Stimulated activated CD4-positive, alpha-beta T cell treated with anti-CD3 and anti-CD28 coated beads, Interleukin-4, amount 100 ng/mL, for 24 hours (primary cell): ENCODE results near the gene MANBA.

ENCODE experiments used
- DNase-seq: peaks from one replicate; pipeline ENCODE4 v3.0.0-alpha.2; 2020

Gene MANBA

DNA sequence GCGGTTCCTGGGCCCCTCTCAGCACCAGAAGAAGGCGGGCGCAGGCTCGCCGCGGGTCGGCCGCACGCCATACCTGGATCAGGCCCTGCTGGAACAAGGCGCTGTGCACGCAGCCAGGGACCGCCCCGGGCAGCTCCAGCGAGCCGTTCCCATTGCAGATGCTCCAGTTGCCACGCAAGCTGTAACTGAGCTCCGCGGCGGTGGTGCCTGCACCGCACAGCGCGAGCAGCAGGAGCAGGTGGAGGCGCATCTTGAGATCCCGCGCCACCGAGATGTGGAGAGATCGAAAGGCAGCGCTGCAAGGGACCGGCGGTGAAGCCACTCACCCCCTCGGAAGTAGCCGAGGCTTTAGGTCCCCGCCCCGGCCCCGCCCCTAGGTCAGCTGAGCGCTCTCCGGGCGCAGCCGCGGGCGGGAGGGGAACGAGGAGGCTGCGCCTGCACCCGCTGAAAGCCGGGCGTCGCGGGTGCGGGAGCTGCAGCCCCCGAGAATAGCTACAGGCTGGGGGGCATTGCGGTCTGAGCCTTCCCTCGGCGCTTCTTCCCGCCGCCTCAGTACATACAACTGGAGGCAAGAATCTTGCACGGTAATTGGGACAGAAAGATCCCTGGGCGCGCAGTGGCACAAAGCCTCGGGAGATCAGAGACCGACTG is at the start of gene MANBA:
Gene MANBA, minus strand, starts transcription at position 324 of the 651 bp plus-strand sequence. Its CDS starts 74 bp downstream, at position 250.
- peak; percentile 82 for DNase-seq

DNA sequence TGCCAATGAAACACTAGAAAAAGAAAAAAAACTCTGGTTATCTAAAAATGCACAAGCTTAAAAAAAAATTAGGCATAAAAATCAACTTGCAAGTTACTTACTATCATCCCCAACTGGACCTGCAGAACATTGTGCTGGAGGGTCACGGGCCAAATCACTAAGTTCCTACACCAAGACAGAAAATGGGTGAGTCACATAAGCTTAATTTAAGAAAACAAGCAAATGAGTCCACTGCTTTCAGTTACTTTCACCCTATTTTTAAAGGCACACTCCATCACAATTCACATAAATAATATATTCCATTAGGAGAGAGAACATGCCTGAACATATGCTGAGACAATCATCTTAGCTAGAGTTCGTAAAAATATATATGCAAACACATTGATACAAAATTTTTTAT is 48.9 kb upstream of the MANBA start:
- DNase-seq: no peak

DNA sequence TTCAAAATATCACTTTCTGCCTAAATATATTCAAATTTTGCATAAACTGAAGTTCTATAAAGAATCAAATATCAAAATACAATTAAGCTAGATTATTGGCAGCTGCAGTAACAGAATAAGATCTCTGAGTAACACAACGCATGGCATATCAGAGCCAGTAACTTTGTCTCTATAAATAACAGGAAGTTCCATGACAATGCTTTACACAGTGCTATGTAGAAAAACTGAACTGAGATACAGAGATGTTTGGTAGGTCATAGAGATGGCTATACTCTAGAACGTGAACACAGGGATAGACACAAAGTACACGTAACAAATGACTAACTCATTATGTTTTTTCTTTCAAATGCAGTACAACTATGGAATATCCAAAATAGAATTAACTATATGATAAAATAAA is 48.4 kb upstream of the MANBA start:
- no peak for DNase-seq

DNA sequence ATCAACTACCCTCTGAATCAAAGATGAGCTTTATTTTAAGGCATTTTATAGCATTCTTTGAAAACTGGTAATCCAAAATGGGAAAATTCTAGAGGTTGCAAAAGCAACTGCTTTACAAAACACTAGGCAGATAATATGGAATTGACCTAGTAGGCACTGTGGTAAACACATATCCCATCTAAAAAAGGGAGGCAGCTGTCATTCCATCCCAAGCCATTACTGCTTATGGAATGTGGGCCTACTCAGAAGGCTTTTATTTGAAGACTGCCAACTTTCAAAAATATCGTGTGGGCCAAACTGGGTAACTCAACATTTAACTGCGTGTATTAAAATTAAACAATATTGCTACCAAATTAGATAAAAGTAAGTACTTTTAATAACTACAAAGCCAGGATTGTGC is 47.2 kb upstream of the MANBA start:
- no peak for DNase-seq

DNA sequence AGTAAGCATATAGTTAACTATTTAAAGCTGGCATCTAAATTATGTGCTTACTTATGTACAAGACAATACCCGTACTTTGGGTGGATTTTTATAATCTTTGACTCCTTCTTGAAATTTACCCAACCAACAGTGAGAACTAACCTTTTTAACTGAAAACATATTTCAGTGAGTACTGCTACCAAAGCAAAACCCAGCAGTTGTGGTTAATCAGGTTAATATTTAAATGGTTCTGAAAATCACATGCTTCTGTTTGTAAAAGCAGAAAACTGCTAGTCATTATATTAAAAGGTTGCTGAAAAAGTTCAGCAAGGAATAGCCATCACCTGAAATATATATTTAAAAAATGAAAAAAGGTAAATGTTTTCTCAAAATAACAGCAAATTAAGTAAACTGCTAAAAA is 46.6 kb upstream of the MANBA start:
- DNase-seq: no peak

DNA sequence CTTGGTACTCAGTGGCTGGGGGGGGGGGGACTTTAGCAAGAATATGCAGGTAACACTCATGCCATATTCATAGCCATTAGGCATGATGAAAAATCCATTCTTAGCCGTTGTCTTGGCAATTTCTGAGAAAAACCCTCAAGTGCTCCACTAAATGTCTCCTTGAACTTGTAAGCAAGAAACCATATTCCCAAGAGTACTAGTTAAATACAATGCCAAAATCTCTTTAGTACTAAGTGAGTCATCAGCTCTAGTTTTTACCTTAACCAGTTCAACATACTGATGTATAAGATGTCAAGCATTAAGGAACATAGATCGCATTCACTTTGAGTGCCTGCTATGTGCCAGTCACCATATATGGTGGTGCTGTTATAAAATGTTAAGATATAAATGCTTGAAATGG is 39.0 kb upstream of the MANBA start:
- DNase-seq: no peak

DNA sequence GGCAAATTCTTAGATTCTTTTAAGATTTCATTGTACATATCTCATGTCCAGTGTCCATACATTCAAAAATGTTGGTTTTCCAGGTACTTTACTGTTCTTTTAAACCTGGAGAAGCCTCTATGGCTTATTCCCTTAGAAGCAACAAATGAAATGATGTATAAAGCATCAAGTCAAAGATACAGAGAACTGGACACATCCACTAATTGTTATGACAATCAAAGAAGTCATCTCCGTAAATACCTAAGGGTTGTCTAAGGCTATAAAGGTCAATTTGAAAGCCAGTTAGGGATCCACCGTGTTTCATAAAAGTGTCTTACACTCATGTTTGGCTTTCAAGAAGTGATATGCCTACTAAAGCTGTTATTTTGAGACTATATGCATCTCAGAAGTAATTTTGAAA is 34.2 kb upstream of the MANBA start:
- DNase-seq: no peak

DNA sequence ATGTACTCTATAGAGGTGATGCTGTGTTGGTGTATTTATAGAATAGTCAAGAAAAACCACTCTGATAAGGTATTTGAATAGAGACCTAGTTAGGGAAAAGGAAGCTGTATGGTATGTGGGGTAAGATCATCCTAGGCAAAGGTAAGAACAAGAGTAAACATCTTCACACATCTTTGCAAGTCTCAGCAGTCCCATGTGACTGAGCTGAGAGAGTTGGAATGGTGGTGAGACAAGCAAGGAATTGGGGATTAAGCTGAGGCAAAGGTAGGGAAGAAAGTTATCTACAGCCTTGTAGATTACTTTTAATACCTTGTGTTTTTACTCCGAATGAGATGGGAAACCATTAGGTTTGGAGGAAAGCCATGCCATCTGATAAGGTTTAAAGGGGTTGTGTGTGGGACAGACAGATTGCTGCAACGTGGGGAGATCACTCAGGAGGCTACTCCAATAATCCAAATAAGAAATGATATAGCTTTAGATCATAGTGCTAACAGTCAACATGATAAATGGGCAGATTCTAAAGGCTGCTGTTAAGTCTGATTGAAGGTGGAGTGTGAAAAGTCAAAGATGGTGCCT is 31.7 kb upstream of the MANBA start:
- DNase-seq: no peak

DNA sequence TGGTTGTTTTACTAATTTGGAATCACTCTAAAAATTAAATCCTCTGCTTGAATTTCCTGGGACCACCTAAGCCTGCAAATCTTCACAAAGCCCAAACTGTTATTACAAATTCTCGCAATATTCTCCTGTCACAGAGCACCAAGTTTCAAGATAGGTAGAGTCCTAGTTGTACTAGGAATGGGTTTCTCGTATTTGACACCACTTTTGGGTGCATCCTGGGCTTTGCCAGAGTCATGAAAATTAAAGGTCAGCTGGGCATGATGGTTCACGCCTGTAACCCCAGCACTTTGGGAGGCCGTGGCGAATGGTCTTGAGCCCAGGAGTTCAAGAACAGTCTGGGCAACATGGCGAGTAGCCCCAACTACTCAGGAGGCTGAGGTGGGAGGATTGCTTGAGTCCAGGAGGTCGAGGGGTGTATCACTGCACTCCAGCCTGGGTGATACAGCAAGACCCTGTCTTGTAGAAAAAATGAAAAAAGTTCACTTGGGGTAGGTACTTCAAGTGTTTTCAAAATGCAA is 30.6 kb upstream of the MANBA start:
- no peak for DNase-seq

DNA sequence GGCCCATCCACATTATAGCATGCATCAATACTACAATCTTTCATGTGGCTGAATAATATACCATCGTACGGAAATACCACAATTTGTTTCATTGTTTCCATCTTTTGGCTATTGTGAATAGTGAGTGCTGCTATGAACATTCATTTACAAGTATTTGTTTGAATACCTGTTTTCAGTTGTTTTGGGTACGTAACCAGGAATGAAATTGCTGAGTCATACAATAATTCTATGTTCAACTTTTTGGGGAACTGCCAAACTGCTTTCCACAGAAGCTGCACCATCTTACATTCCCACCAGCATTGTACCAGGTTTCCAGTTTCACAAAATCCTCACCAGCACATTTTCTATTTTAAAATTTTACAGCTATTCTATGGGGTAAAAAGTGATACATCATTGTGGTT is 28.5 kb upstream of the MANBA start:
- peak; percentile 12 for DNase-seq

DNA sequence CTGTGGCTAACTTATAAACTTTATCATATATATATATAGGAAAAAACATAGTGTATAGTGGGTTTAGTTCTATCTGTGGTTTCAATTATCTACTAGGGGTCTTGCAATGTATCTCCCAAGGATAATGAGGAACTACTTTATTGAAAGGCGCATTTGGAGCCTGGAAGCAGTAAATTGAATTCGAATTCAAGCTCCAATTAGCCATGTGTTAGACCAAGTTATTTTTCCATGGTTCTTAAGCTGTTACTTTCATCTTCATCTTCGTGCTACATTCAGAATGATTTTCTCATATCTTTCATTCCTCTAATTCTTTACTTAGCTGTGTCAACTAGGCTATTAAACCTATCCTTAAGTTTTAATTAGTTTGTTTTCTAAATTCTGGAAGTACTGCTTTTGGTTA is 27.2 kb upstream of the MANBA start:
- no peak for DNase-seq

DNA sequence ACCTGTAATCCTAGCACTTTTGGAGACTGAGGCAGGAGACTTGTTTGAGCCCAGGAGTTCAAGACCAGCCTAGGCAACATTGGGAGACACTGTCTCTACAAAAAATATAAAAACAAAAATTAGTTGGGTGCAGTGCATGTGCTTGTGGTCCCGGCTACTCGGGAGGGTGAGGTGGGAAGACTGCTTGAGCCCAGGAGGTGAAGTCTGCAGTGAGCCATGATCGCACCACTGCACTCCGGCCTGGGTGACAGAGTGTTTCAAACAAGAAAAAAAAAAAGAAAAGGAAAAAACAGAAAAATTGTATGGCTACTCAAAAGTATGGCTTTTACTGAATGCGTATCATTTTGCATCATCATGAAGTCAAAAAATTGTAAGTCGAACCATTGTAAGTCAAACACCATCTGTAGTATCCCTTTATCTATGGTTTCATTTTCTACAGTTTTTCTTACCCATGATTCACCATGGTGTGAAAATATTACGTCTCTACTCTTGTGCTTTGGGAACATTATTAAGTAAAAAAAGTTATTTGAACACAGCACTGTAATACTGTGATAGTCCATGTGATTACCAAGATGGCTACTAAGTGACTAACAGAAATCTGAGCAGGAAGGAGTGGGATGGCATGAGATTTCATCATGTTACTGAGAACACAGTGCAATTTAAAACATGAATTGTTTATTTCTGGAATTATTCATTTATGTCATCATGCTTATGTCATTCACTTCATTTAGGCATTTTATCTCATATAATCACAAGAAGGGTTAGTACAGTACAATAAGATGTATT is 26.5 kb upstream of the MANBA start:
- peak; percentile 24 for DNase-seq

DNA sequence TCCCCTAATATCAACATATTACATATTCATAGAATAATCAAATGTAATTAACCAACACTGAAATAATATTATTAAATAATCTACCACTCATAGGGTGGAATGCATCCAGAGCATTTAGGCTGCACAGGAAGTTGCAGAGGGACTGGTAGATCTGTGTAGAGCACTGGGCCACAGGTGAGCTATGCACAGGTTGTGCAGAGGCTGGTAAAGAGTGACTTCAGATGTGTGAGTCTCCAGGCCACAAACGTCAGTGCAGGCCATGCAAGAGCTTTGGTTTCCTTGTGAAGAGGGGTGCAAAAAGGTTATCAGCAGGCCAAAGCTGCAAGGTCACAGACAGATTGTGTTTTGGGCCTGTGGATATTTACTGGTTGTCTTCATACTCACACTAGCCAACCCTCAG is 25.5 kb upstream of the MANBA start:
- DNase-seq: no peak

DNA sequence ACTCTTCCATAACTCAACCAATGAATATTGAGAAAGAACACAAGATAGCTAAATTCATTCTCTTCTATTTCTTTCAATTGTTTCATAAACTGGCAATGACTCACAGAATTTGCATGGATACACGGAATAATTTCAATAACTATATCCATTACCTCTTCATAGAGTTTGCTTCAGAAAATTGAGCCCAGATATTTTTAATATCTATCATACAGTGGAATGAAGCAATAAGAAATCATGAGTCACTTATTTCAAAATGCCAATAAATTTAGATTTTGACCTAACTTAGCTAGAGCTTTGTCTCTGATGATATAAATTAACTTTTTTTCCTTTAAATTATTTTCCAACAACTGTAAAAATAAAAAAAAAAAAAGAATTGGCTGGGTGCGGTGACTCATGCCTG is 22.2 kb upstream of the MANBA start:
- no peak for DNase-seq

DNA sequence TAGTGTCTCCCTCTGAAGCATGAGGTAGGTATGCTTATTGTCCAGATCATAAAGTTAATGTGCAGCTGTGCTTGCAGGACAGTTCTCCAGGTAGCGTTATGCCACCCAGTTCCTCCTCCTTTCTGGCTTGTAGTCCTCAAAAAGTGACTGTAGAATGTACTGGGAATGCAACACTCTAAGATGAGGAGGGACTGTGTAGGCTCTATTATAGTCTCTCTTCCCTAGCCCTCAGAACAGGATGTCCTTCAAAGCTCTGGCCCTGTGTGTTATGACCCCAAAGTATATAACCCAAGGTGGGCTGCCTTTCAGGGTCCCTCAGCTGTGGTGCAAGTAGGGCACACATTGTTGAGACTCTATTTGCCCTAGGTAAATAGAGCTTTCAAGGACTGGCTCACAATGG is 20.8 kb upstream of the MANBA start:
- DNase-seq: no peak

DNA sequence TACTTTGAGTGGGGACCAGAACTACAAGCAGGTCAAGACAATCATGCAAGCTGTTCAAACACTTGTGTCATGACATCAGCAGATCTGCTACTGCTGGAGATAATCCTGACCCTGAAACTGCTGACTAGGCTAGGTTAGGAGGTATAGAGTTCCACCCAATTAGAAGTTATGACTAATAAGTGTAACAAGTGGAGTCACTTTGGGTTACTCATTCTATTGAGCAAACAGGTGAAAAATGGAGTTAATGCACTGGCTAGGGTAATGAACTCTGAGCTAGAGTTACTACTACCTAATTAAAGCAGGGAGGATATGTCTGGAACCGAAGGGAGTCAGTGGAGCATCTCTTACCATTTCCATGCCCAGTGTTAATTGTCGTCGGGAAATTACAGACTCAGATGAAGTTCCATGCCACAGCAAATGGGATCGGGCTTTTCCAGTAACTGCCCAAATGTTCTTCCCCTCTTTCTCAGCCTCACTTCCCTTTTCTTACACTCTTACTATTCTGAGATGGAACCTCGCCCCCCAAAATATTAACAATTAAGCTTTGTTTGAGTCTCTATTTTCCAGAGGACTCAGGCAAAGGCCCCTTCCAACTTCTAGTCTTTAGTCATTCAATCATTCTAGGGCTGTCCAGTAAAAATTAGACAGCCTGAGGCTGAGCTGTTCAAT is 19.8 kb upstream of the MANBA start:
- DNase-seq: no peak

DNA sequence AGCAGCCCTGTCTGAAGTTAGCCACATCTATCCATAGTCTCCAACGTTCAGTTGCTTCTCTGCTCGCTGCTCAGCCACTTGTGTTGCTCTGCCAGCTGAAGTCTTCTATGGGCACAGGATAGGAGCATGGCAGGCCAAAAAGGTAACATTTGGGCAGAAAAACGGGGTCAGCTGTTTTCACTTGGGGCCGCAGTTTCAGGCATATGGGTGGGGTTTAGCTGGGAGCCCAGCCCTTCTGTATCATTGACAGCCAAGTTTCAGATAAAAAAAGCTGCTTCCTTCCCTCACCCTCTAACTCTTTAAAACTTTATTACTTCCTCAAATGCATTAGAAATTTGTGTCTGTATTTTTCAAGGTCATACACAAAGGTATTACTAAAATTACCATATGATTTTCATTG is 18.4 kb upstream of the MANBA start:
- DNase-seq: no peak

DNA sequence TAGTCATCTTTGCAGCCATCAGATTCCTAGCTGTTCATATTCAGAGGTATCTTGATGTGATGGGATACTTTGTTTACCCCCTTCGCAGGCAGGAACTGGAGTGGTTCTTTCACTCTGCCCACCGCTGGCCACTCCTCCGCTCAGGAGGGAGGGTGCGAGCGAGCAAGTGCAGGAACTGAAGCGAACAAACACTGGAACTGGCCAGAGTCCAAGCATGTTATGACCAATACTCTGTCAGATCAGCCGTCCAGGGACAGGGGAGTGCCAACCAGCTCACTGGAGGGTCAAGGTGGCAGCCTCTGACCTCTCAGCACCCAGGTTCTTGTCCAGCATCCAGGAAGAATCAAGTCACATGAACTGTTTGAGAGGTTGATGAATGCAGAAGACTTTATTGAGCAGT is 18.0 kb upstream of the MANBA start:
- DNase-seq: no peak

DNA sequence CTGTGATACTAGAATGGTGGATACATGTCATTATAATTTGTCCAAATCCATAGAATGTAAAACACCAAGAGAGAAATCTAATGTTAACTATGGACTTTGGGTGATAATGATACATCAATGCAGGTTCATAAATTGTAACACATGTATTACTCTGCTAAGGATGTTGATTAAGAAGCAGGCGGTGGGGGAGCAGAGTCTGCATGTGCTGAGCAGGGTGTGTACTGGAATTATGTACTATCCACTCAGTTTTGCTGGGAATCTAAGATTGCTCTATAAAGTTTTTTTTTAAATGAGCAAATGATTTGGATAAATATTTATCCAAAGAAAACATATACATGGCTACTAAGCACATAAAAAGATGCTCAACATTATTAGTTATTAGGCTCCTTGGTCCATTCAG is 15.0 kb upstream of the MANBA start:
- DNase-seq: no peak

DNA sequence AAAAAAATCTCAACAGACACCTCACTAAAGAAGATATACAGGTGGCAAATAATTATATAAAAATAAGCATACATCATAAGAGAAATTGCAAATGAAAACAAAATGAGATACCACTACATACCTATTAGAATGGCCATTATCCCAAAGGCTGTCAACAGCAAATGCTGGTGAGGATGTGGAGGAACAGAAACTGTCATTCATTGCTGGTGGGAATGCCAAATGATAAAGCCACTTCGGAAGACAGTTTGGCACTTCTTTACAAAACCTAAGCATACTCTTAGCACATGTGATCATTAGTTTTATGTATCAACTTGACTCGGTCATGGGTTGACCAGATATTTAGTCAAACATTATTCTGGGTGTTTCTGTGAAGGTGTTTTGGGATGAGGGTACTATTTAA is 13.5 kb upstream of the MANBA start:
- DNase-seq: no peak

DNA sequence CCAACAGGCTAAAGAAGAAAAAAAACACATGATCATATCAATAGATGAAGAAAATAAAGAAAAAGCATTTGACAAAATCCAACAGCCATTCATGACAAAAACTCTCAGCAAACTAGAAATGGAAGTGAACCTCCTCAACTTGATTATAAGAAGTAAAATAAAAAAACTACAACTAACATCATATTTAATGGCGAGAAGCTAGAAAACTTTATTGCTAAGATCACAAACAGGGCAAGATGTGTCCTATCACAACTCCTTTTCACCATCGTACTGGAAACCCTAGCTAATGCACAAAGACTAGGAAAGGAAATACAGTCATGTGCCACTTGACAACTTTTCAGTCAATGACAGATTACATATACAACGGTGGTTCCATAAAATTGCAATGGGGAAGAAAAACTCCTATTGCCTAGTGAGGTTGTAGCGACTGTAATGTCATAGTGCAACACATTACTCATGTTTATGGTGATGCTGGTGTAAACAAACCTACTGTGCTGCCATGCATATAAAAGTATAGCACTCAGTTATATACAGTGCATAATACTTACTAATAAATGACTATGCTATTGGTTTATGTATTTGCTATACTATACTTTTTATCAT is 12.1 kb upstream of the MANBA start:
- no peak for DNase-seq

DNA sequence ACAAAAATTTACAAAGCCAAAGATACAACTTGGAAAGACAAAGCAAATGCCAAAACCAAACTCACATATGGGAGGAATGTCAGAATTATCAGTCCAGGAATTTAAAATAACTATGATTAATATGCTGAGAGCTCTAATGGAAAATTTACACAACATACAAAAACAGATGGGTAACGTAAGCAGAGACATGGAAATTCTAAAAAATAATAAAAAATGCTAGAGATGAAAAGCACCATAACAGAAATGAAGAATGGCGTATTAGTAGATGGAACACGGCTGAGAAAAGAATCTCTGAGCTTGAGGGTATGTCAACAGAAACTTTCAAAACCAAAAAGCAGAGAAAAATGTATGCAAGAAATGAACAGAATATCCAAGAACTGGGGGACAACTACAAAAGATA is 4.1 kb upstream of the MANBA start:
- no peak for DNase-seq

DNA sequence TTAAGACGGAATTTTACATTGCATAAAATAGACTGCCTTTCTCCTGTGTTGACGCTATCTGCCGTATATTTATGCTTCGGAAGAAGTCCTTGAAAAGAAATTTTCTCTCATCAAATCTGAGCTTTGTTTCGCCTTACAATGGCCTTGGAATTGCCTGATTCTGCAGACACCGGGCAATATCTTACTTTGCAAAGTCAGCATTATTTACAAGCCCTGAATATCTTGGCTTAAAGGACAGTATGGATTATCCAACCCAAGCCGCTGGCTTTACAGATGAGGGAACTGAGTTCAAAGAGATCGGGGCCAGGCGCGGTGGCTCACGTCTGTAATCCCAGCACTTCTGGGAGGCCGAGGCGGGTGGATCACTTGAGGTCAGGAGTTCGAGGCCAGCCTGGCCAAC is 1.1 kb upstream of the MANBA start:
- no peak for DNase-seq
